Keratinocyte (primary cell): Measurements from ENCODE around the gene PIR.

ENCODE experiments used
- CTCF ChIP-seq, 3 experiments: IDR thresholded peaks in 1 of 3; conservative IDR thresholded peaks in 1 of 3; optimal IDR thresholded peaks in 1 of 3; 2 replicates in 2 of 3; 3 replicates in 1 of 3; pipeline versions ENCODE3 to v1.5.1; 2011; ENCODE audit warnings: low read length in 3 of 3, mild to moderate bottlenecking in 3 of 3, moderate library complexity in 2 of 3, control low read depth in 1 of 3, inconsistent platforms in 1 of 3; ENCODE audit not compliant: insufficient read depth in 2 of 3; ENCODE audit errors: extremely low read depth in 1 of 3
- EZH2 ChIP-seq: IDR thresholded peaks from one replicate; pipeline ENCODE4 v1.6.1; 2012; ENCODE audit warnings: inconsistent platforms, mild to moderate bottlenecking, low read length, moderate library complexity

- TF ChIP-seq CTCF (optimal IDR thresholded peaks at IDR 0.05 in 1 of 3, IDR thresholded peaks at IDR 0.05 in 1 of 3, conservative IDR thresholded peaks at IDR 0.05 in 1 of 3; ENCODE audit: extremely low read depth in 1 of 3, insufficient read depth in 2 of 3, low read length in 3 of 3) (no peak), EZH2 (no peak)
Observed at GRCh38 chrX:15507005-15507404, 13.9 kb upstream of the PIR start.
